ENCODE data around the gene PXDC1.

The PXDC1 gene

DNA sequence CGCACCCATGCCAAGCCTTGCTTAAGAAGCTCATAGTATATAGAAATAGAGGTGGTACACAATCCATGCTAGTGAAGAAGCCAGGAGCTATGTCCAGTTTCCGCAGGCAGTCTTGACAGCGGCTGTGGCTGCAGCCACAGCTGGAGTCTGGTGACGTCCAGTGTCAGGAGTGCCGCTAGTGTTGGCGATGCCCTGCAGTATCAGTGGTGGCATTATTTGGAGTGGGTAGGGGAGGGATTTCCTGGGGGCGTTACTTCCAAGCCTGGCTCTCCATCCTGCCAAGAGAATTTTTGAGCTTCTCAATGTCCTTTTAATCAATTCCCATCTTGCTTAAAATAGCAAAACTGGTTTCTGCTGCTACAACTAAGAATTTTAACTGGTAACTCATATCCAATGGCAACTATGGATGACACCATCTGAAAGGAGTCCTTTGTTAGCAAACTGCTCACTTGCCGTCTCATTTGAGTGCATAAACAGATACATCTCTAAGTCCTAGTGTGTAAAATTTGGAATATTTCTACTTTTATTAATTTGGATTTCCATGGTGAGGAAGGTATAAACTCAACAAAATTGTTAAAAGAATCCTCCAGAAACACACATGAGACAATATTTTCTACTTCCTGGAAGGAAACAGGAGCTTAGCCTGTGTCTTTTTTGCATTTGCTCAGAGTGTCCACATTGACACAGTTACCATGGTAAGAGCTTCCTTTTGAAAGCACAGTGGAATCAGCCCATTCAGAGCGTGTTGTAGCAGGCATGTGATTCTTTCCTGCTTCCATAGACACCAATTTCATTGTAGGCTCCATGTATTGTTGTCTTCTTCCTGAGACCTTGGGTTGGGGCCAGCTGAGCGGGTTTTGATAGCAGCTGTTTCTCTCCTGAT, 44.6 kb upstream of the PXDC1 start:
- TF ChIP-seq SUZ12 (IDR thresholded peaks at IDR 0.05; ENCODE audit: extremely low read depth, insufficient read depth, insufficient read length) (no peak), YY1 (IDR thresholded peaks at IDR 0.05; ENCODE audit: insufficient read depth, insufficient read length) (no peak), ZNF274 (IDR thresholded peaks at IDR 0.05; ENCODE audit: low read depth, low read length) (no peak)
- no peaks in the 10 kb centered on the region for H3K27me3 ChIP-seq (ENCODE audit: insufficient read depth, insufficient read length)
- H3K4me3 ChIP-seq (ENCODE audit: insufficient read length, low read depth) = no peak overlapping the region
- no peak for DNase-seq (ENCODE audit: low read depth, low spot score)
- H3K36me3 ChIP-seq (ENCODE audit: insufficient read depth, insufficient read length, low read length) = no peaks in the 10 kb centered on the region
- peaks cover 4% of the 10 kb centered on the region for H3K4me1 ChIP-seq (ENCODE audit: insufficient read depth, insufficient read length)
- no peaks in the 10 kb centered on the region for H3K9me3 ChIP-seq (ENCODE audit: insufficient read depth, low read length)
- H3K9ac ChIP-seq (ENCODE audit: insufficient read length, low read depth) = no peak overlapping the region

DNA sequence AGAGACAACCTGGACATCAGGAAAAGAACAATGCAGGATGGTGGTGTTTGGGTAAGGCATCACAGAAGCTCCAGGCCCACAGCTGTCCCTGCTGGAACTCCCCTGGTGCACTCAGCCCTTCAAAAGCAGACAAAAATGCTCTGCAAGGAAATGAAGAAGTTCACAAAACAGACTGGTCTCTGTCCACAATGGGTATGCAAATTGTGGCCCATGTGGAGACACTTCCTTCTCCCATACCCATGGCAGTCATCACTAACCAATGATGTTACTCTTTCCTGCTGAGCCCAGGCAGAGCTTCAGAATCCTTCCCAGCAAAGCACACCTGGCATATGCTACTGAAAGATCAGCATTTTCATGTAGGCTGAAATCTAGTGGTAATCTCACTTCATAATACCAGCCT, 42.6 kb upstream of the PXDC1 start:
- Histone ChIP-seq H3K9me3 (ENCODE audit: insufficient read depth, low read length) (no peaks in the 10 kb centered on the region), H3K27me3 (ENCODE audit: insufficient read depth, insufficient read length) (no peaks in the 10 kb centered on the region), H3K9ac (ENCODE audit: insufficient read length, low read depth) (no peak overlapping the region), H3K36me3 (ENCODE audit: insufficient read depth, insufficient read length, low read length) (no peaks in the 10 kb centered on the region), H3K4me1 (ENCODE audit: insufficient read depth, insufficient read length) (peaks cover 4% of the 10 kb centered on the region), H3K4me3 (ENCODE audit: insufficient read length, low read depth) (no peak overlapping the region)
- TF ChIP-seq SUZ12 (IDR thresholded peaks at IDR 0.05; ENCODE audit: extremely low read depth, insufficient read depth, insufficient read length) (no peak), YY1 (IDR thresholded peaks at IDR 0.05; ENCODE audit: insufficient read depth, insufficient read length) (no peak), ZNF274 (IDR thresholded peaks at IDR 0.05; ENCODE audit: low read depth, low read length) (no peak)
- no peak for DNase-seq (ENCODE audit: low read depth, low spot score)

DNA sequence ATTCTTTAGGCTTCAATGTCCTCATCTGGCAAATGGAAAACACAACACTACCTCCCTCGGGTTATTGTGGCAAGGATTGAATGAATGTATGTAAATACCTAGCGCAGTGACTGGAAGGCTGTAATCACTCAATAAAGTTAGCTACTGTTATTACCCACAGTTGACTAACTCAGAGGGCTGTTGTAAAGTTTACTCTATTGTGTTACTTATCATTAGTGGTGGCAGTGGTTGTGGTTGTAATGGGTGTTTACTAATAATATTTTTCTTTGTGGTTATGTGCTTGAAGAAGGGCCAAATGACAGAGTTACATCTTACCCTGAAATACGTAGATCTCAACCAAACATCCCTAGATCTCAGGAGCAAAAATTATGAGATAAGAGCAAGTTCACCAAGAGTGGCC, 42.0 kb upstream of the PXDC1 start:
- Histone ChIP-seq H3K36me3 (ENCODE audit: insufficient read depth, insufficient read length, low read length) (no peaks in the 10 kb centered on the region), H3K27me3 (ENCODE audit: insufficient read depth, insufficient read length) (no peaks in the 10 kb centered on the region), H3K4me1 (ENCODE audit: insufficient read depth, insufficient read length) (peaks cover 4% of the 10 kb centered on the region)

DNA sequence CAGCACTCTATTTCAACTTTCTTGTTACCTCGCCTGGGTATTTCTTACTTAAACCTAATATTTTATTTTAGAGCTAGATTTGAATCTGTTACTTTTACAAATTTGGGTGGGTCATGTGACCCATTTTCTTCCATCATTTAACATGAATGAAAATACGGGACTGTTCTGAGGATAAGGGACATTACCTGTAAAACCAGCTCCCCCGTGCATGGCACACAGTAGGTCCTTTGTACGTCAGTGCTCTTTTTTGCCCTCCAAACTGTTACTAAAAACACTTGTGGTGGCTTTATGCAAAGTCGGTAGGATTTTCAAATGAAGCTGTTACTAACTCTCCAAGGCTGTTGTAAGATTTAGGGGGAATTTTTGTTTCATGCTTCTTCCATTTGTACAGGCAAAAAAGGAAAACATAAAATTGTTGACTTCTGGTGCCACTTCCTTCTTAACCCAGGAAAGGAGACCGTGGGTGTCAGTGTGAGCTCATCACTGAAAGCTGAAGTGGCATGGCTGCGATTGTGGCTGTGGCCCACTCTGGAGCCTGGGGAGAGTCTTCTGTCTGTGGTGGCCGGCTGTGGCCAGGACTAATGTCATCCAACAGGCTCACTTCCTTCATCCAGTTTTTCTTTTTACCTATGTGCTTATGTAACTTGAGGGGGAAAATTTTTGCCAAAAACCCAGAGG, 40.2 kb upstream of the PXDC1 start:
- DNase-seq (ENCODE audit: low read depth, low spot score) = no peak
- Histone ChIP-seq H3K4me3 (ENCODE audit: insufficient read length, low read depth) (no peak overlapping the region), H3K4me1 (ENCODE audit: insufficient read depth, insufficient read length) (peaks cover 4% of the 10 kb centered on the region), H3K36me3 (ENCODE audit: insufficient read depth, insufficient read length, low read length) (no peaks in the 10 kb centered on the region), H3K9me3 (ENCODE audit: insufficient read depth, low read length) (no peaks in the 10 kb centered on the region), H3K9ac (ENCODE audit: insufficient read length, low read depth) (no peak overlapping the region), H3K27me3 (ENCODE audit: insufficient read depth, insufficient read length) (no peaks in the 10 kb centered on the region)
- TF ChIP-seq SUZ12 (IDR thresholded peaks at IDR 0.05; ENCODE audit: extremely low read depth, insufficient read depth, insufficient read length) (no peak), YY1 (IDR thresholded peaks at IDR 0.05; ENCODE audit: insufficient read depth, insufficient read length) (no peak), ZNF274 (IDR thresholded peaks at IDR 0.05; ENCODE audit: low read depth, low read length) (no peak)

More for the DNA sequence above, 42.0 kb upstream of the PXDC1 start:
- Histone ChIP-seq H3K9me3 (ENCODE audit: insufficient read depth, low read length) (no peaks in the 10 kb centered on the region), H3K9ac (ENCODE audit: insufficient read length, low read depth) (no peak overlapping the region), H3K4me3 (ENCODE audit: insufficient read length, low read depth) (no peak overlapping the region)
- DNase-seq (ENCODE audit: low read depth, low spot score) = no peak
- no peak for TF ChIP-seq YY1 (IDR thresholded peaks at IDR 0.05; ENCODE audit: insufficient read depth, insufficient read length)
- TF ChIP-seq SUZ12 (IDR thresholded peaks at IDR 0.05; ENCODE audit: extremely low read depth, insufficient read depth, insufficient read length) = no peak
- TF ChIP-seq ZNF274 (IDR thresholded peaks at IDR 0.05; ENCODE audit: low read depth, low read length) = no peak

GRCh38 chr6:3789896-3790558, 38.5 kb upstream of the PXDC1 start:
- Histone ChIP-seq H3K4me3 (ENCODE audit: insufficient read length, low read depth) (no peak overlapping the region), H3K36me3 (ENCODE audit: insufficient read depth, insufficient read length, low read length) (no peaks in the 10 kb centered on the region), H3K27me3 (ENCODE audit: insufficient read depth, insufficient read length) (no peaks in the 10 kb centered on the region), H3K9ac (ENCODE audit: insufficient read length, low read depth) (no peak overlapping the region), H3K9me3 (ENCODE audit: insufficient read depth, low read length) (no peaks in the 10 kb centered on the region), H3K4me1 (ENCODE audit: insufficient read depth, insufficient read length) (peaks cover 4% of the 10 kb centered on the region)
- no peak for TF ChIP-seq ZNF274 (IDR thresholded peaks at IDR 0.05; ENCODE audit: low read depth, low read length)
- no peak for TF ChIP-seq SUZ12 (IDR thresholded peaks at IDR 0.05; ENCODE audit: extremely low read depth, insufficient read depth, insufficient read length)
- TF ChIP-seq YY1 (IDR thresholded peaks at IDR 0.05; ENCODE audit: insufficient read depth, insufficient read length) = no peak
- DNase-seq (ENCODE audit: low read depth, low spot score) = no peak

DNA sequence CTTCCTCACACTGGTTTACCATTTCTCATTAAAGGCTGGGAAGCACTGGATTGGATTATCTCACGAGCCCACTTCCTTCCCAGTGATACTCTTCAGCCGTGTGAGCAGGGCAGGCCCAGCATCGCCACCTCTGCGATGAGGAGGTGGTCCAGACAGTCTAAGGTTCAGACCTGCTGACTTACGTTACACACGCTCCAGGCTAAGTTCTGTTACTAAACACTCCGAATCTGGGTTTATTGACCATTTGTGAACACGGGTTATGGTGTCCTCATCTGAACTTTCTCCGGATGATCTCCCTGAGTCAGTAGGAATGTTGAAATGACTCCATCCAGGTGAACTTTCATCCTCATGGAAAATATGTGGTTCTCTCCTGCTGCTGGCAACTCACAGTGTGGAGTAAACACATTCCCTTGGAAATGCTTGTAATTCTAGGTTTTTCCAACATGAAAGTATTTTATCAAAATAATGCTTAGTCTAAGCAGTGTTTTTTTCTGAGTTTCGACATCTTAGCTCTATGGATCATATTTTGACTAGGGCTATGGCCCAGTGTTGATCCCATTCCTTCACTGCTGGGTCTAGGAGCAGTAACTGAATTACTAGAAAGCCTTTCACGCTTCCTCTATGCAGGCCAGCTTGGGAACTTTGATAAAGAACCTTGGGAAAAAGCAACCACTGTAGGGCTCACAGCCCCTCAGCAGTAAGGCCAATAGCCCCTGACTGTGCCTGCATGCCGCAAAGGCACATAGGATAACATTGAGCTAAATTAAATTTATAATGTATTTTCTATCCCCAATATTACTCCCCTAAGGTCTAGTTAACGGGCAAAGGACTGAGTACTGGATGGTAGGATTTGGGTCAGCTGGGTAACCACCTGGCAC, 37.7 kb upstream of the PXDC1 start:
- TF ChIP-seq SUZ12 (IDR thresholded peaks at IDR 0.05; ENCODE audit: extremely low read depth, insufficient read depth, insufficient read length) (no peak), ZNF274 (IDR thresholded peaks at IDR 0.05; ENCODE audit: low read depth, low read length) (no peak)
- no peak overlapping the region for H3K9ac ChIP-seq (ENCODE audit: insufficient read length, low read depth)
- no peak for DNase-seq (ENCODE audit: low read depth, low spot score)
- no peaks in the 10 kb centered on the region for H3K36me3 ChIP-seq (ENCODE audit: insufficient read depth, insufficient read length, low read length)
- no peak overlapping the region for H3K4me3 ChIP-seq (ENCODE audit: insufficient read length, low read depth)
- no peaks in the 10 kb centered on the region for H3K9me3 ChIP-seq (ENCODE audit: insufficient read depth, low read length)
- H3K4me1 ChIP-seq (ENCODE audit: insufficient read depth, insufficient read length) = peaks cover 4% of the 10 kb centered on the region
- no peaks in the 10 kb centered on the region for H3K27me3 ChIP-seq (ENCODE audit: insufficient read depth, insufficient read length)

All from NT2/D1 (cell line).